ENCODE measurements around the gene DUSP15.

- TF ChIP-seq PPARA (CRISPR knock-in tag; IDR thresholded peaks at IDR 0.05; ENCODE audit: borderline replicate concordance) (no peak), CSRNP3 (CRISPR knock-in tag; IDR thresholded peaks at IDR 0.05) (no peak)
These were observed 35.7 kb upstream of the DUSP15 start for GRCh38 chr20:31906001-31906400.

Measured in SK-N-SH treated with all-trans-retinoic acid at 6 μM for 48 hours (cell line).